NCI-H1930 (cell line): Measurements from ENCODE around the gene MRGPRE.

Experiments used
- DNase-seq, 2 experiments: peaks; one replicate each; lab custom pipeline; 2025; lab: John Stamatoyannopoulos, UW

MRGPRE gene

GRCh38 chr11:3196161-3197043 is 35.8 kb downstream of the MRGPRE start:
- DNase-seq: no peak

GRCh38 chr11:3195251-3196160 is 36.7 kb downstream of the MRGPRE start:
- no peak for DNase-seq

GRCh38 chr11:3194016-3194816 is 38.0 kb downstream of the MRGPRE start:
- DNase-seq: no peak

- DNase-seq: no peak
These were observed 38.7 kb downstream of the MRGPRE start for GRCh38 chr11:3193373-3194015.

GRCh38 chr11:3192511-3193372 is 39.5 kb downstream of the MRGPRE start:
- no peak for DNase-seq

GRCh38 chr11:3191586-3192324 is 40.5 kb downstream of the MRGPRE start:
- no peak for DNase-seq

GRCh38 chr11:3190600-3190999 is 41.6 kb downstream of the MRGPRE start:
- no peak for DNase-seq

- no peak for DNase-seq
These were observed 42.2 kb downstream of the MRGPRE start for GRCh38 chr11:3189886-3190583.

GRCh38 chr11:3189196-3189843 is 42.9 kb downstream of the MRGPRE start:
- DNase-seq: no peak

- DNase-seq: no peak
These were observed 43.6 kb downstream of the MRGPRE start for GRCh38 chr11:3188496-3189195.

GRCh38 chr11:3186166-3186953 is 45.9 kb downstream of the MRGPRE start:
- DNase-seq: no peak

GRCh38 chr11:3184732-3185347 is 47.4 kb downstream of the MRGPRE start:
- no peak for DNase-seq

- DNase-seq: no peak
These were observed 48.7 kb downstream of the MRGPRE start for GRCh38 chr11:3183523-3183922.

- no peak for DNase-seq
These were observed 49.8 kb downstream of the MRGPRE start for GRCh38 chr11:3182462-3182852.

- DNase-seq: no peak
These were observed 50.3 kb downstream of the MRGPRE start for GRCh38 chr11:3181725-3182461.

- DNase-seq: no peak
These were observed 51.3 kb downstream of the MRGPRE start for GRCh38 chr11:3180869-3181268.
